Heart left ventricle (tissue), 13 donors: ENCODE results near the gene LHX4.

Source experiments
- CTCF ChIP-seq, 12 donors: fragments of 200-600 bp; sonication (generic) in 4 of 12; IDR thresholded peaks; one replicate each; pipeline versions ENCODE4 v1.5.0 to v1.8.0; 2018 to 2022; ENCODE audit warnings: antibody characterized with exemption in 12 of 12, mild to moderate bottlenecking in 5 of 12
- POLR2A ChIP-seq, 2 donors: fragments of 450-650 bp; IDR thresholded peaks; one replicate each; pipeline ENCODE4 v1.6.1; 2017; ENCODE audit warnings: antibody characterized with exemption in 2 of 2, mild to moderate bottlenecking in 2 of 2, moderate library complexity in 2 of 2
- donor health status: ischemic (EF 13 %, LVEDD 7.1; RV severe dilation, severe dysfunction).
- donor health status: DM: no; HTN: yes; CAD: no.
- donor health status: DM: no; HTN: no; CAD: no.
- donor health status: ischemic (EF 25% LVEDD 6.9; RV normal size, moderate dysfunction).
- donor health status: ischemic (EF 25% LVEDD 5.7; RV mildly dilated, moderate dysfunction).
- donor health status: ischemic (EF 35%, LVEDD 5.7; RV mildly dilated, moderate dysfunction).
- donor health status: nonischemic (EF 11% LVEDD 7.7; RV severe dilation, severe dysfunction).
- donor health status: DM: yes; HTN: yes; CAD: no.
- donor health status: PGD.
- donor health status: ischemic (EF 29% LVEDD 5.4; RV normal size, mild dysfunction).
- donor health status: nonischemic (EF 23%, LVEDD 6.1; RV moderate dilation, normal function).

GRCh38 chr1:180234369-180235076, 4.5 kb downstream of the LHX4 start:
- TF ChIP-seq CTCF (IDR thresholded peaks at IDR 0.05) (no peak), POLR2A (IDR thresholded peaks at IDR 0.05) (no peak)
